Thymus (tissue), 11 donors: ENCODE results near the gene FMNL2. TPM values are rescaled to one million over a fixed set of nuclear protein-coding genes. Genes with fewer than 3 reads are reported as not detected.

ENCODE experiments used
- DNase-seq, 9 donors: peaks; one replicate each; pipeline ENCODE4 v3.0.0-alpha.2; 2013; ENCODE audit warnings: low spot score in 9 of 9, low read depth in 6 of 9, missing footprints in 1 of 9
- H3K27ac ChIP-seq, 2 donors: one replicate each; pipeline ENCODE4 v1.5.1; 2013; ENCODE audit warnings: control low read depth in 1 of 2, low read depth in 1 of 2, low read length in 1 of 2, mild to moderate bottlenecking in 1 of 2, moderate library complexity in 1 of 2
- H3K27me3 ChIP-seq, 2 donors: one replicate each; pipeline ENCODE4 v1.5.1; 2013; ENCODE audit warnings: low read length in 1 of 2; ENCODE audit not compliant: control insufficient read depth in 2 of 2, insufficient read depth in 1 of 2
- H3K36me3 ChIP-seq, 2 donors: one replicate each; pipeline ENCODE4 v1.5.1; 2013; ENCODE audit warnings: low read length in 1 of 2, mild to moderate bottlenecking in 1 of 2, moderate library complexity in 1 of 2; ENCODE audit not compliant: control insufficient read depth in 2 of 2, insufficient read depth in 2 of 2
- H3K4me1 ChIP-seq, 2 donors: one replicate each; pipeline ENCODE4 v1.5.1; 2013; ENCODE audit warnings: low read length in 2 of 2; ENCODE audit not compliant: control insufficient read depth in 2 of 2, insufficient read depth in 2 of 2
- H3K4me3 ChIP-seq, 2 donors: one replicate each; pipeline ENCODE4 v1.5.1; 2013; ENCODE audit warnings: low read length in 2 of 2, control low read depth in 1 of 2, mild to moderate bottlenecking in 1 of 2
- H3K9me3 ChIP-seq, 2 donors: one replicate each; pipeline ENCODE4 v1.5.1; 2013; ENCODE audit warnings: low read length in 1 of 2, mild to moderate bottlenecking in 1 of 2; ENCODE audit not compliant: control insufficient read depth in 2 of 2, insufficient read depth in 1 of 2
- WGBS: extraction: QIAGEN DNeasy Blood & Tissue Kit; methylation state at CpG from one replicate; pipeline ENCODE4 v1.1.7; 2013; 5-methylcytosine and 5-hydroxymethylcytosine counted together
- polyA plus RNA-seq: library from polyadenylated mRNA; stranded (reverse); fragments of 200-250 nt; gene quantifications from one replicate; pipeline ENCODE4 v1.2.3, GENCODE V29; 2013
- total RNA-seq: library from RNA; stranded (reverse); fragments of 120-200 nt; gene quantifications from one replicate; pipeline ENCODE4 v1.2.4, GENCODE V29; 2013
- donor health status: healthy.

The FMNL2 gene
- total and polyA plus RNA-seq, 2 donors, result 18.9 to 61.3 TPM

DNA sequence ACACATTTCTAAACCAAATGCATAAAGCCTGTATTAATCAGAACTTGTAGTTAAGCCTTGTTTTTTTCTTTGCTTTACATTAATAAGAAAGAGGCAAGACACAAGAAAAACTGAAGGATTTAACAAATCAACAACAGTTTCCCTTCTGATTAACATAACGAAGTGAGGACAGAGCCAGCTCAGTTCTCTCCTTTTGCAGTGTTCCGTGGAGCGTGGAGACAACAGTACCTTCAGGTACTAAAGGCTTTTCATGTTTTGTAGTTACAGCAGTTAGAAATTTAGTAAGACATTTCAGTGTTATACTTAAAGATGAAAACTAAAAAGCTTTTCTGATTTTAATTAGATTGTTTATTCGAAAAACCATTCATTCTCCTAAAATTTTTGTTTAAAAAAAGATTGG lies 115.2 kb downstream of the FMNL2 start:
- Histone ChIP-seq H3K9me3 (no peaks in the 10 kb centered on the region), H3K4me3 (no peak overlapping the region), H3K27ac (no peak overlapping the region), H3K4me1 (peaks cover 0 to 4% of the 10 kb centered on the region in 2 donors), H3K36me3 (no peaks in the 10 kb centered on the region), H3K27me3 (no peaks in the 10 kb centered on the region)
- 94% methylated on average over 4 of the region's 4 CpGs for WGBS
- no peak for DNase-seq

DNA sequence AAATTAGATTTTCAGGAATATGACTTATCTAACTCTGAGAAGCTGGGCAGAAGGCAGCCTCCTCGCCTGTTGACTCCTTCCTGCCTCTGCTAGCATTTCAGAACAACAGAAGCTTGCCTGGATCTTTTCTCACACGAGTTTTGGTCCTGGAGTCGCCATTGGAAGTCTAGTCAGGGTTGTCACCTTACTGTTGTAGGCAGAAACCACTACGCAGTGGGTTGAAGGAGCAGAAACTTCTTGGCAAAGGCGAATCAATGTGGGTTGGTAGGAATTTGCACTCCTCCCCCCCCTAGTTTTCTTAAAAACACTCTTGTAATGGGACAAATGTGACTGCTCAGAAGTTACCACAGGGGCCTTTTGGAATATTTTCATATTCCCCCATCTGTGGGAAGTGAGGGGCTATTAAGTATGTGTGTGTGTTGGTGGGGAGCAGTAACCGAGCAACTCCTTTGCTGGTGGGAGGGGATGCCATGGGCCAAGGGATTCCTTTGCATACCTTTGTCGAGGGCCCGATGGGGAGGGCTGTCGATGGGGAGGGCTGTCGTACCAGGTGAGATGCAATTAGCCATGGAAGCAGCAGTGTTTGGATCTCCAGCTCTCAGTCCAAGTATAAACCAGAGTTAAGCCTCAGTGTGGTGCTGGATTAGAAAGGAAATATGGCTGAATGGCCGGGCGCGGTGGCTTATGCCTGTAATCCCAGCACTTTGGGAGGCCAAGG lies 117.4 kb downstream of the FMNL2 start:
- no peak for DNase-seq
- no peaks in the 10 kb centered on the region for H3K27me3 ChIP-seq
- H3K4me3 ChIP-seq, result no peak overlapping the region
- H3K9me3 ChIP-seq, result no peaks in the 10 kb centered on the region
- H3K36me3 ChIP-seq, result no peaks in the 10 kb centered on the region
- H3K27ac ChIP-seq, result no peak overlapping the region
- H3K4me1 ChIP-seq, result peaks cover 0 to 4% of the 10 kb centered on the region in 2 donors
- WGBS, result 91% methylated on average over 13 of the region's 13 CpGs

DNA sequence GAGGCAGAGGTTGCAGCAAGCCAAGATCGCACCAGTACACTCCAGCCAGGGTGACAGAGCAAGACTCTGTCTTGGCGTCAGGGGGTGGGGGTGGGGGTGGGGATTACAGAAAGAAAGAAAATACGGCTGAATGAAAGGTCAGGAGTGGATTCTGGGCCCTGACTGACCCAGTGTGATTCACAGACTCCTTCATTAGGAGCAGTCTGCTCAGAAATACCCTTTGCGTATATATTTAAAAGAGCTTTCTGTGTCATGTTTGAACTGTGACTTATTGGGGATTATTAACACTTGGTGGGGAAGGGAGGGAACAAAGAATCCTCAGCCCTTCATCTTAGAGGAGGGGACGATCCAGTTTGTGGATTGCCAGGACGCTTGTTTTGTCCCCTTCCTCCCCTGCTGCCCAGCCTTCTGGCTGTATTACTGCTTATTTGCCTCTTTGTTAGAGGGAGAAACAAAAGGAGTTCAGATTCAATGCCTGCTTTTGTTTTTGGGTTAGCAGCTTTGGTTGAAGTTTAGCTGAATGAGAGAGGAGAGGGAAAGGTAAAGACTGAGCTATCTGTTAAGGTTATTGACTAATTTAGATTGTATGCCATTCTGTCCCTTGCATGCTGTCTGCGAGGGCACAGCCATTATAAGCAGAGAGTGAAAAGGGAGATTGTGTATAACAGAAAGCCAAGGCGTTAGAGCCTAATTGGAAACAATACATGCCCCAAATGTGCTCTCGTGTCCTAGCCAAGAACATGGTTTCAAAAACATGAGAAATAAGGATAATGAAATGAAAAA lies 118.3 kb downstream of the FMNL2 start:
- H3K27ac ChIP-seq, result no peak overlapping the region
- H3K4me1 ChIP-seq, result peaks cover 0 to 4% of the 10 kb centered on the region in 2 donors
- 94% methylated on average over 9 of the region's 9 CpGs for WGBS
- no peaks in the 10 kb centered on the region for H3K9me3 ChIP-seq
- DNase-seq, result no peak
- H3K4me3 ChIP-seq, result no peak overlapping the region
- no peaks in the 10 kb centered on the region for H3K36me3 ChIP-seq
- no peaks in the 10 kb centered on the region for H3K27me3 ChIP-seq

DNA sequence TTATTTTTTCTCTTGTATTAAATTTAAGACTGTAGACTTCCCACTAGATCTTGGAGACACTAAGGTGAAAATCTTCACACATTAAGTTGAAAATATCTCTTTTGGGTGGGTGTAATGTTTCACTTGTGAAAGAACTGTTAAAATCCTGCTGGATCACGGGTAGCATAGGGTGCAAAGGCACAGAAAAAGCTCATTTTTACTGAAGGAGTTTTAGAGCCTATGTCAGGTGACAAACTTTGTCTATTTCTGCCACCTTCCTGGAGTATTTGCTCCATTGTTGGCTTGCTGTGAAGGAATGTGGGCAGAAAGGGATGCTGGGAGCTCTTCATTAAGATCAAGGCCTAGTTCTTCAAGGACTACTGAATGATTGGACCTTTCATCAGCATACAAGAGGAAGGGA lies 119.4 kb downstream of the FMNL2 start:
- peaks cover 0 to 4% of the 10 kb centered on the region in 2 donors for H3K4me1 ChIP-seq
- no peaks in the 10 kb centered on the region for H3K9me3 ChIP-seq
- no peak overlapping the region for H3K4me3 ChIP-seq
- DNase-seq, result no peak
- WGBS, result 87% methylated on average over 1 of the region's 1 CpG
- no peaks in the 10 kb centered on the region for H3K36me3 ChIP-seq
- H3K27me3 ChIP-seq, result no peaks in the 10 kb centered on the region
- H3K27ac ChIP-seq, result no peak overlapping the region

DNA sequence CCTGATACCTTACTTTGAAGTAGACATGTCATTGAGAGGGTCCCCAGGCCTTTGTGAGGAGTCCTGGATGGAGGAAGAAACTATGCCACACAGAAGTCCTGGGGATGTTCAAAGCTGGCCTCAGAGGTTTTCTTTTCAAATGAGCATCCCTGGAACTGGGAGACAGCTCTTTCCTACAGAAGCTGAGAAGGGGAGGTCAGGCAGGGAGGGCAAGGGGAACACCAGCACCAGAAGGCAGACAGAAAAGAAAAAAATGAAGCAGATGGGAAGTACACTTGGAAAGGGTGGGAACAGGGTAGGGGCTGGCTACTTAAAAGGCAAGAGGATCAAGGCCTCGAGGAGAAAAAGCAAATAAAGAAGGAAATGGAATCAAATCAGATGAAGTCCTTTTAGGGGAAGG lies 120.0 kb downstream of the FMNL2 start:
- H3K27ac ChIP-seq, result no peak overlapping the region
- no peaks in the 10 kb centered on the region for H3K36me3 ChIP-seq
- 79% methylated on average over 1 of the region's 1 CpG for WGBS
- H3K4me1 ChIP-seq, result peaks cover 0 to 4% of the 10 kb centered on the region in 2 donors
- H3K4me3 ChIP-seq, result no peak overlapping the region
- no peak for DNase-seq
- no peaks in the 10 kb centered on the region for H3K9me3 ChIP-seq
- no peaks in the 10 kb centered on the region for H3K27me3 ChIP-seq

DNA sequence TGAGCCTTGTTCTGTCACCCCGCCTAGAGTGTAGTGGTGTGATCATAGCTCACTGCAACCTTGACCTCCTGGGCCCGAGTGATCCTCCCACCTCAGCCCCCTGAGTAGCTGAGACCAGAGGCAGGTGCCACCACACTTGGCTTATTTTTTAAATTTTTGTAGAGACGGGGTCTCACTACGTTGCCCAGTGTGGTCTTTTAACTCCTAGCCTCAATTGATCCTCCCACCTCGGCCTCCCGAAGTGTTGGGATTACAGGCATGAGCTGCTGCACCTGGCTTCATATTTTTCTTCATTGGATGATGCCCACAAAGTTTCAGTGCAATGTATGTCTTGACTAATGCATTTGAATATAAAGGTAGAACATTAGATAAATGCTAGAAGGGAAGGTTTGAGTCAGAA lies 120.8 kb downstream of the FMNL2 start:
- 97% methylated on average over 6 of the region's 6 CpGs for WGBS
- H3K27ac ChIP-seq, result no peak overlapping the region
- no peaks in the 10 kb centered on the region for H3K27me3 ChIP-seq
- H3K9me3 ChIP-seq, result no peaks in the 10 kb centered on the region
- no peak for DNase-seq
- no peak overlapping the region for H3K4me3 ChIP-seq
- peaks cover 0 to under 1% of the 10 kb centered on the region in 2 donors for H3K4me1 ChIP-seq
- H3K36me3 ChIP-seq, result no peaks in the 10 kb centered on the region

DNA sequence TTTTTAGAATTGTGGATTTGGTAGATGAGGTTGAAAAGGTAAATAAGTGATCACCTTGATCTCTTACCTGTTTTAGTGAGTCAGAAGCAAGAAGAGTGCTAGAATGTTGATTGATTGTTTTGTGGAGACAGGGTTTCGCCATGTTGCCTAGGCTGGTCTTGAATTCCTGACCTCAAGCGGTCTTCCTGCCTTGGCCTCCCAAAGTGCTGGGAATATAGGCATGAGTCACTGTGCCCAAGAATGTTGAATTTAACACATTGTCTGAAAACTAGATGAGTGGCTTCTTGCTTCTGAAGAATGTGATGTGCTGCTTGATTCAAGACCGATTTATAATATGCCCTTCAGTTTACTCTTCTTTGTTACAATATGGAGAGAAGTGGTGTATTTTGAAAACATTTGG lies 121.3 kb downstream of the FMNL2 start:
- H3K27ac ChIP-seq, result no peak overlapping the region
- H3K4me3 ChIP-seq, result no peak overlapping the region
- no peaks in the 10 kb centered on the region for H3K9me3 ChIP-seq
- WGBS, result 95% methylated on average over 3 of the region's 3 CpGs
- DNase-seq, result no peak
- no peaks in the 10 kb centered on the region for H3K36me3 ChIP-seq
- H3K4me1 ChIP-seq, result no peaks in the 10 kb centered on the region
- H3K27me3 ChIP-seq, result no peaks in the 10 kb centered on the region

DNA sequence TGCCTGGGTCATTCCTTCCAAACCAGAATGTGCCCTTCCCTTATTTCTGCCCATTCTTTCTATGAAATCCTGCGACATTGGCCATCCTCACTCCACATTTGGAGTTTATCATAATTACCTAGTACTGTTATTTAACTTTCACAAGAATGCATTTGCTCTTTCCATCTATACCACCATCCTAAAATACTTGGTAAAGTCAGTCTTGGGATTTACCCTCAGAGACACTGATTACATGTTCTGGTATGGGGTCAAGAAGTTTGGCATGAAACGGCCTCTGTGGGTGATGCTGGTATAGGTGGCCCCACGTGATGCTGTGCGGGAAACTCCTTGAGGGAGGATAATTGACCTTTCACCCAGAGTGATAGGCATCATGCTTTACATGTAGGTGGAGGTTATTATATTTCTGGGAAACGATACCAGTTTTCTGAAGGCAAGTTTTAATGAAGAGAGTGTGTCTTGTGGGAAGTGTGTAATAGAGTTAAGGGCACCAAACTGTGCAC lies 123.5 kb downstream of the FMNL2 start:
- Histone ChIP-seq H3K27ac (no peak overlapping the region), H3K4me1 (no peaks in the 10 kb centered on the region), H3K9me3 (no peaks in the 10 kb centered on the region), H3K4me3 (no peak overlapping the region), H3K36me3 (no peaks in the 10 kb centered on the region), H3K27me3 (no peaks in the 10 kb centered on the region)
- DNase-seq, result no peak
- WGBS, result 86% methylated on average over 5 of the region's 5 CpGs

DNA sequence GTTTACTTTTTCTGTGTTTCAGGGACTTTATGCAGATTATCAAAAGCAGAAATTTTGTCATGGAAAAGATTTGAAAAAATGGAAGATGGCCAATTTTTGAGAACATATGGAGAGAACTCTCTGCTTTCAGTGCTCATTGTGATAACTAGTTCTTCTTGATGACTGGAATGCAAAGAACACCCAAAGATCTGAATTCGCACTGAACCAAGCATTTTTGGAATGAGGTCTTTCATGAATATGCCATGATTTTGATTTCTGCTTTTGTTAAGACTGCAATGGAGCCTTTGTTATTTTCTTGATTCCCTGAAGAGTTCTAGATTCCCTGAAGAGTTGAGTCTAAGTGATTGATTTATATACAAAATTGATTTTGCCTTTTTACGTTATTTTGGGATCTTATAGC lies 124.1 kb downstream of the FMNL2 start:
- H3K4me1 ChIP-seq, result no peaks in the 10 kb centered on the region
- H3K27me3 ChIP-seq, result no peaks in the 10 kb centered on the region
- H3K27ac ChIP-seq, result no peak overlapping the region
- H3K9me3 ChIP-seq, result no peaks in the 10 kb centered on the region
- H3K4me3 ChIP-seq, result no peak overlapping the region
- no peaks in the 10 kb centered on the region for H3K36me3 ChIP-seq
- 96% methylated on average over 2 of the region's 2 CpGs for WGBS
- no peak for DNase-seq
